ENCODE measurements around the gene HSD11B2.

The HSD11B2 gene

DNA sequence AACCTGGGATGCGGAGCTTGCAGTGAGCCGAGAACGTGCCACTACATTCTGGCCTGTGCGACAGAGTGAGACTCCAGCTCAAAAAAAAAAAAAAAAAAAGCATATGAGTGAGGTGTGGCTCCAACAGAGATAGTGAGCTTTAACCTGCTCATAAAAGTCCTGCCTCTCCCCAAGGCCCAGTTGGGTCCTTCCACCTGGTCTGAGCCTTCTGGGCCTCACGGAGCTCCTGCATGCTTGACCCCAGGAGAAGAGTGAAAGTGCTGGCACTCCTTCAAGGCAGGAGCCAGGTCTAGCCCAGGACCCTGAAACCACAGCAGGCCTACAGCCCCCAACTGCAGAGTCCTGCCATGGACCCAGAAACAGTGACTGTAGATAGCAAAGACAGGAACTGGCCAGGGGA, 17.7 kb downstream of the HSD11B2 start:
- no peak for TF ChIP-seq FOXP2 (optimal IDR thresholded peaks at IDR 0.05; ENCODE audit: borderline replicate concordance, extremely low read depth, extremely low read length, insufficient read depth)
- no peak for TF ChIP-seq TAF1 (IDR thresholded peaks at IDR 0.05; ENCODE audit: borderline replicate concordance, insufficient read depth, low read length)

DNA sequence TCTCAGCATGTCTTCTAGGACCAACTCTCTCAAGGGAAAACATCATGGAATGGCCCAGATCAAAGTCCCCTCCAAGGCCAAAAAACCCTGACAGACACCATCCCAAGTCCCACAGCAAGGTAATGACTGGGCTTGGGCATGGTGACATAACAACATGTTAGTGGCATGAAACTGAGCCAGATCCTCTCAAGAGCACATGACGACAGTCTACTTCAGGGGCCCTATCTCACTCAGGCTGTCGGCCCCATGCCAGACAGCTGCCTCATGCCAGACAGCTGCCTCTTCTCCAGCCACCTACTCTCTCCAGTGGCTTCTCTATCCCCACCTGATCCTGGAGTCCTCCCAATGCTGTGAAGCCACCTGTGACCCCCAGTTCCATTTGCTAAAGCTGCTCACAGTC, 18.4 kb downstream of the HSD11B2 start:
- TF ChIP-seq SIN3A (IDR thresholded peaks at IDR 0.05; ENCODE audit: borderline replicate concordance, insufficient read depth, low read length) (no peak), POLR2AphosphoS5 (IDR thresholded peaks at IDR 0.05; ENCODE audit: low read depth, low read length) (no peak), TAF1 (IDR thresholded peaks at IDR 0.05; ENCODE audit: borderline replicate concordance, insufficient read depth, low read length) (no peak), FOXP2 (optimal IDR thresholded peaks at IDR 0.05; ENCODE audit: borderline replicate concordance, extremely low read depth, extremely low read length, insufficient read depth) (no peak)
- TF ChIP-seq, protein P1, sequence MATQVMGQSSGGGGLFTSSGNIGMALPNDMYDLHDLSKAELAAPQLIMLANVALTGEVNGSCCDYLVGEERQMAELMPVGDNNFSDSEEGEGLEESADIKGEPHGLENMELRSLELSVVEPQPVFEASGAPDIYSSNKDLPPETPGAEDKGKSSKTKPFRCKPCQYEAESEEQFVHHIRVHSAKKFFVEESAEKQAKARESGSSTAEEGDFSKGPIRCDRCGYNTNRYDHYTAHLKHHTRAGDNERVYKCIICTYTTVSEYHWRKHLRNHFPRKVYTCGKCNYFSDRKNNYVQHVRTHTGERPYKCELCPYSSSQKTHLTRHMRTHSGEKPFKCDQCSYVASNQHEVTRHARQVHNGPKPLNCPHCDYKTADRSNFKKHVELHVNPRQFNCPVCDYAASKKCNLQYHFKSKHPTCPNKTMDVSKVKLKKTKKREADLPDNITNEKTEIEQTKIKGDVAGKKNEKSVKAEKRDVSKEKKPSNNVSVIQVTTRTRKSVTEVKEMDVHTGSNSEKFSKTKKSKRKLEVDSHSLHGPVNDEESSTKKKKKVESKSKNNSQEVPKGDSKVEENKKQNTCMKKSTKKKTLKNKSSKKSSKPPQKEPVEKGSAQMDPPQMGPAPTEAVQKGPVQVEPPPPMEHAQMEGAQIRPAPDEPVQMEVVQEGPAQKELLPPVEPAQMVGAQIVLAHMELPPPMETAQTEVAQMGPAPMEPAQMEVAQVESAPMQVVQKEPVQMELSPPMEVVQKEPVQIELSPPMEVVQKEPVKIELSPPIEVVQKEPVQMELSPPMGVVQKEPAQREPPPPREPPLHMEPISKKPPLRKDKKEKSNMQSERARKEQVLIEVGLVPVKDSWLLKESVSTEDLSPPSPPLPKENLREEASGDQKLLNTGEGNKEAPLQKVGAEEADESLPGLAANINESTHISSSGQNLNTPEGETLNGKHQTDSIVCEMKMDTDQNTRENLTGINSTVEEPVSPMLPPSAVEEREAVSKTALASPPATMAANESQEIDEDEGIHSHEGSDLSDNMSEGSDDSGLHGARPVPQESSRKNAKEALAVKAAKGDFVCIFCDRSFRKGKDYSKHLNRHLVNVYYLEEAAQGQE (IDR thresholded peaks at IDR 0.05; ENCODE audit: insufficient read depth in 1 of 2, low read depth in 2 of 2, low read length in 2 of 2) = no peak

DNA sequence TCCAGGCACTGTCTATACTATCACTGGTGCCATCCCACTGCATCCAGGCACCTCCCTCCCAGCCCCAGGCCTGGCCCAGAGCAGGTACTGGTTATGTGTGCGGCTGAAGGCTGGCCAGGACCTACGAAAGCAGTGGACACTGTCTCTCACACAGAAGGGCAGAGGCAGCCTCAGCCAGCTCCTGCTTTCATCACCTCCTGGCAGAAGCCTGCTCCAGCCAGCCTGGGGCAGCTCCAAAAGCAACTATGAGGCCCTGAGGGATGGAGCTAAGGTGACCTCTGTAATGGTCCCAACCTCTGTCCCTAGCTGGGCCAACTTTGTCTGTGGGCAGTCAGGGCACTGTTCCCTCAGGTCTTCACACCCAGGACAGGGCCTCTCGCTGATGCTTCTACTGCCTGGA, 18.8 kb downstream of the HSD11B2 start:
- TF ChIP-seq, protein P1 (IDR thresholded peaks at IDR 0.05; ENCODE audit: insufficient read depth in 1 of 2, low read depth in 2 of 2, low read length in 2 of 2) = no peak
- TF ChIP-seq SIN3A (IDR thresholded peaks at IDR 0.05; ENCODE audit: borderline replicate concordance, insufficient read depth, low read length) (no peak), TAF1 (IDR thresholded peaks at IDR 0.05; ENCODE audit: borderline replicate concordance, insufficient read depth, low read length) (no peak), POLR2AphosphoS5 (IDR thresholded peaks at IDR 0.05; ENCODE audit: low read depth, low read length) (no peak), FOXP2 (optimal IDR thresholded peaks at IDR 0.05; ENCODE audit: borderline replicate concordance, extremely low read depth, extremely low read length, insufficient read depth) (no peak)

DNA sequence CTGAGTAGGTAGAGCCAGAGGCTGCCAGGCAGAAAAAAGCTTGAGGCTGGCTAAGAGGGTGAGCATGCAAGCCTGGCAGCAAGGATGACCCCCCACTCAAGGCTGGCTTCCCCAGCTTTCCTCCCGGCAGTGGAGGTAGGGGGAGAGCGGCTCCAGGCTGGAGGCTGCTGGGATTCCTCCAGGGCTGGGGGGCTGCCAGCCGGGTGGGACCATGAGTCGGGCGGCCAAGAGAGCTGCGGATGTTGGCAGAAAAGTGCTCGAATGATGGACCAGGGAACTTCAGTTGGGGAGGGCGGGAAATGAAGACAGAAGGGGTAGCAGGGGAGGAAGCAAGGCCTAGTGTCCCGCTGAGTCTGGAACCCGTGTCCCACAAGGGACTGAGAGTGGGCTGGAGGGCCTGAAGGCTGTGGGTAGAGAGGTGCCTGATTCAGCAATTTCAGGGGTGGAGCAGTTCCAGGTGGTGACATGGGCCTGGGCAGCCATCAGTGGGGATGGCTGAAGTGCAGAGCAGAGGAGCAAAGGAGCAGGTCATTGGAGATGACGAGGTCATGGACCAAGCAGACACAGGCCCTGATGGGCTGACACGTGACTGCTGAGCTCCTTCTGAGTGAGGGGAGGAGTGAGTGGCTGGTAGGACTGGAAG, 20.3 kb downstream of the HSD11B2 start:
- TF ChIP-seq FOXP2 (optimal IDR thresholded peaks at IDR 0.05; ENCODE audit: borderline replicate concordance, extremely low read depth, extremely low read length, insufficient read depth) = no peak
- TF ChIP-seq SIN3A (IDR thresholded peaks at IDR 0.05; ENCODE audit: borderline replicate concordance, insufficient read depth, low read length) = no peak
- TF ChIP-seq TAF1 (IDR thresholded peaks at IDR 0.05; ENCODE audit: borderline replicate concordance, insufficient read depth, low read length) = no peak
- no peak for TF ChIP-seq POLR2AphosphoS5 (IDR thresholded peaks at IDR 0.05; ENCODE audit: low read depth, low read length)
- TF ChIP-seq, protein P1 (IDR thresholded peaks at IDR 0.05; ENCODE audit: insufficient read depth in 1 of 2, low read depth in 2 of 2, low read length in 2 of 2) = no peak

DNA sequence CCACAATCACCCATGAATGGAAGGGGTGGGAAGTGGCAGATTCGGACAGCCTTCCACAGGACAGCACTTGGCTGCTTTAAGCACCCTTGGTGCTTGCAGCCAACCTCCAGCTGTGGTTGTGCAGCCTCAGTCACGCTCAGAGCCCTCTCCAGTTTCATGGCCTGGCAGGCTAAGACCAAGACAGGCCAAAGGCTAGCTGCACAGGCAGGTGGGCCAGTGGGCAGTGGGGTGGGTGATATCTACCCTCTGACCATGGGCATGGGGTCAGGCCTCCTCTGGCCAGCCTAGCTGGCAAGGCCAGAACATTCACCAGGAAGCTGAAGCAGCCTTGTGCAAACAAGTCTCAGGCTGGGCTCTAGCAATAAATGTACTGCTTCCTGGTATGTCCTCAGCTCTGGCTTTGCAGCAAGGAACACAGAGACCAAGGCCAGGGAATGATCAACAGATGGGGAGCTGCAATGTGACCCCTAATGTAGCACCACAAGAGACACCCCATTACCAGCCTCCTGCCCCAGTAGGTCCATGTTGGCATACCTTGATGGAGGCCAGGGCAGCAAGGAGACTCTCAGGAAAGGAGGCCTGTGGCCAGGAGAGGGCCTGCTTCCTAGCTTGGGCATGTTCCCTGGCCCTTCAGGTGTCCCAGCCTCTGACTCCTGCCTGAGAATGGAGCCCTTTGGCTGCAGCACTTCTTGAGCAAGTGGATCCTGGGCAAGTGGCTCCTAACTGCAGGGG, 20.9 kb downstream of the HSD11B2 start:
- TF ChIP-seq TAF1 (IDR thresholded peaks at IDR 0.05; ENCODE audit: borderline replicate concordance, insufficient read depth, low read length) (no peak), POLR2AphosphoS5 (IDR thresholded peaks at IDR 0.05; ENCODE audit: low read depth, low read length) (no peak), SIN3A (IDR thresholded peaks at IDR 0.05; ENCODE audit: borderline replicate concordance, insufficient read depth, low read length) (no peak), FOXP2 (optimal IDR thresholded peaks at IDR 0.05; ENCODE audit: borderline replicate concordance, extremely low read depth, extremely low read length, insufficient read depth) (no peak)
- TF ChIP-seq, protein P1 (IDR thresholded peaks at IDR 0.05; ENCODE audit: insufficient read depth in 1 of 2, low read depth in 2 of 2, low read length in 2 of 2) = no peak

All from PFSK-1 (cell line).